Body of pancreas (tissue), 4 donors: Measurements from ENCODE around the gene SRXN1.

Source experiments
- CTCF ChIP-seq, 7 experiments: fragments of 450-650 bp in 4 of 7; fragments of 200-600 bp in 3 of 7; sonication (generic) in 3 of 7; IDR thresholded peaks; one replicate each; pipeline ENCODE4 v1.5.1; 2016 to 2019; ENCODE audit warnings: antibody characterized with exemption in 7 of 7
- POLR2A ChIP-seq, 3 donors: fragments of 450-650 bp; IDR thresholded peaks; one replicate each; pipeline ENCODE4 v1.6.1; 2016; ENCODE audit warnings: antibody characterized with exemption in 3 of 3, mild to moderate bottlenecking in 2 of 3

- TF ChIP-seq CTCF (IDR thresholded peaks at IDR 0.05) = no peak
- no peak for TF ChIP-seq POLR2A (IDR thresholded peaks at IDR 0.05)
Observed at GRCh38 chr20:662277-663192, 9.5 kb upstream of the SRXN1 start.
